ENCODE measurements around the gene CCS.
"Not testable (repeated sequence)": the region's sequence is repeated elsewhere in the genome, so short reads cannot be mapped to it uniquely, and the experiment has no call there.

CCS gene

DNA sequence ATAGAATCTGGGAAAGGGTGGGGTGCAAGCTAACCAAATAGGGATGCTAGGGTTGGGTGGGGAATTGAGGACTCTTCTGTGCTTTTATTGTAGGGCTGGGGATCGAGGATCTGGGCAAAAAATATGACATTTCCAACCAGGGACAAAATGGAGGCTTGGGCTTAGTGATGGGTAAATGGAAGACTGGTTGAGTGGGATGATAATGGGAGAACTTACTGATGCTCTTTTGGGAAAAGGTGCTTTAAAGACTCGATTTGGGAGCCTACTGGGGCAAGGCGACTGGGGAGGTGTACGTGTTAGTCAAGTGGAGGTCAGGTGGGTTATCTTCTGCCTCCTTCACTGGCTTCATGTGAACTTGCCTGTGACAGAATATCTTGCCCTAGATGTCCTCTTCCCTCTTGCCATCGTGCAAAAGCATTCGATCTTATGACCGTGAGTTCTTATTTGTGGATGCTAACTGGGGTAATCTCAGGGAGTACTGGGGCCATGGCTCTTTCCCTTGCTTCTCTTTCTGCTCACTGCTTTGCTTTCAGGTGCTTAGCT lies 35.1 kb downstream of the CCS start:
- no peak for DNase-seq

DNA sequence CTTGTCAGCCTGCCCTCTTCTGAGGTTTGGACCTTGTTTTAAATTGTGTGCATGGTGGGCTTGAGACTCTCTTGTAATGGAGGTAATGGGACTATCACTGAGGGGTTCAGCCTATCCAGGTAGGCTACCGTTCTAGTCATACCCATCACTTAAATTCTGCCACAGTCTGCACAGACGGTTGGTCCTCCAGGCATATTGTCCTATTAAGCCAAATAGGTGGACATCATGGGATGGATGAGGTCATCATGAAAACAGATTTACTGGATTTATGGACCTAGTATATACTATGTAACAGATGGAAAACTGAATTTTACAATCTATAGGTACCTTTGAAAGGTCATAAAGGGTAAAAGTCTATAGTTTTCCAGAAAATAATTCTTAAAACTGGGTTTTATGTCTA lies 36.4 kb downstream of the CCS start:
- no peak for DNase-seq

DNA sequence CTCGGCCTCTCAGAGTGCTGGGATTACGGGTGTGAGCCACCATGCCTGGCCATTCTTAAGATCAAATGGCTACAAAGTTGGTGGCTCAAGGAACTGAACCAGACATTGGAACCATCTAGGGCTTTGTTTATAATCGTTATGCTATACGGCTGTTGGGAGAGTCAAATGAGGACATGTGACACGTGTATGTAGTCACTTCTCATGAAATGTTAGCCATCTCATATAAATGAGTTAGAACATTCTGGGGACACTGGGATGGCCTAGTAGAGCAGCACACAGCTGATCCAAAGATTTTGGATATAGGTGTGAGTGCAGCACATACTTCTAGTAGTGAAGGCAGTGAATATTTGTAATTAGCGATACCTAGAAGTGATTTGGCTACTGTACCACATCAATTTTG lies 38.9 kb downstream of the CCS start:
- DNase-seq = no peak

GRCh38 chr11:66632952-66633351 lies 40.0 kb downstream of the CCS start:
- no peak for DNase-seq

- peak in 1 of 3 experiments; percentile 5 for DNase-seq
Observed at GRCh38 chr11:66636411-66636810, 43.4 kb downstream of the CCS start.

- DNase-seq = no peak
Observed at GRCh38 chr11:66637557-66638176, 44.7 kb downstream of the CCS start.

GRCh38 chr11:66638177-66639065 lies 45.4 kb downstream of the CCS start, which contains the start of gene RBM4:
Gene RBM4, plus strand, starts transcription at chr11:66638703. Its CDS starts 1,009 bp downstream, at chr11:66639712.
- peak; percentile 99 to 100 (median 100) for DNase-seq

DNA sequence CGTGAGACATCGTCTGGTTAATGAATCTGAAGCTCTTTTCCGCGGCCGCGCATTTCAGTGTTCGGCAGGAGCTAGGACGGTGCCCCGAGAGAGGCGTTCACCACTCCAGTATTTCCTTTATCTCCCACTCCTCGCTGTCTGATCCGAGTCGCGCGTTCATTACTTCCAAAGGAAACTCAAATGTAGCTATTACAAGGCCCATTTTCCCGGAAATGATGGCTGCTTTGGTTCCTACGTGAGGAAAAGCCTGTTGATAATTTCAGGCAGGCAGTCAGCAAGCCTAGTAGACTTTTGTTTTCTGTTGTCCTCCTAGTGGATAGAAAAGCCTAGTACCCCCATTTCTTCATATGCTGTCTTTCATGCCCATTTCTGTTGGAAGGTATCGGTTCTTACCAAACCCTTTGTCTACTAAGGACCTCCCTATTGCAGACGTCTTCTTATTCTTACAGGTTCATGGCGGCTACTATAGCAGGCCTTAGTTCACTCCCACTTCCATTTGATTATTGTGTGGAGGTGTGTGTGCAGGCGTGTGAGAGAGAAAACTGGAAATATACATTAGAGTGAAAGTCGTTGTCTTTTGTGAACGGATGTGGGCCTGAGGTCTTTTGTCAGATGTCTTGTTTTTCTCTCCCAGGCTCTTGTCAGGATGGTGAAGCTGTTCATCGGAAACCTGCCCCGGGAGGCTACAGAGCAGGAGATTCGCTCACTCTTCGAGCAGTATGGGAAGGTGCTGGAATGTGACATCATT lies 46.3 kb downstream of the CCS start:
- peak in 2 of 3 experiments; percentile 65 to 83 for DNase-seq

DNA sequence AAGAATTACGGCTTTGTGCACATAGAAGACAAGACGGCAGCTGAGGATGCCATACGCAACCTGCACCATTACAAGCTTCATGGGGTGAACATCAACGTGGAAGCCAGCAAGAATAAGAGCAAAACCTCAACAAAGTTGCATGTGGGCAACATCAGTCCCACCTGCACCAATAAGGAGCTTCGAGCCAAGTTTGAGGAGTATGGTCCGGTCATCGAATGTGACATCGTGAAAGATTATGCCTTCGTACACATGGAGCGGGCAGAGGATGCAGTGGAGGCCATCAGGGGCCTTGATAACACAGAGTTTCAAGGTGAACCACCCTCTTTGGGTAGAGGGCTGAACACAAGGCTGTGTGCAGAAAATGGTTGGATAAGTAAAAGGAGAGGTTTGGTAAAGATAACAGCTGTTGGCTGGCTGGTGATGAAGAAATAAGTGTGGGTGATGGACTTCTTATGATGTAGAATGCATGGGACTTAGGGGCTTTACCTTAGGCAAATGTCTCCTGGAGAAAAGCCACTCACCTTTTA lies 46.9 kb downstream of the CCS start:
- not testable (repeated sequence) for DNase-seq

DNA sequence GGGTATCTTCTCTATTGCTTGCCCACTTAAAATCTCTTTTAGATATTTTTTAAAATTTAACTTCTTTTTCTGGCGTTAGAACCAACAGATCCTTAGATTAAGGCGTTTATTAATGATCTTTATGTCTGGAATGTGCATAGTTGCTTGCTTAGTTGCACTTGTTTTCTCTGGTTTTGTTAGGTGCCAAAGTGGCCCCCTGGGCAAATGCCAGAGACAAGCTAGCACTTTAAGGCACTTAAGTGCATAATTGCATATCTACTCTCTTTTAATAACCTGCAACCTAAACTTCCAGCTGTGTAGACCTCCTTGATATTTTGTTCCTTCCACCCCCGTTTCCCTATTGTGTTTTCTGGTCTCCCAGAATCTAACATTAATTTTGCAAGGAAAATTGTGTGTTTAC lies 48.8 kb downstream of the CCS start:
- DNase-seq = peak; percentile 4 to 74 (median 9)

DNA sequence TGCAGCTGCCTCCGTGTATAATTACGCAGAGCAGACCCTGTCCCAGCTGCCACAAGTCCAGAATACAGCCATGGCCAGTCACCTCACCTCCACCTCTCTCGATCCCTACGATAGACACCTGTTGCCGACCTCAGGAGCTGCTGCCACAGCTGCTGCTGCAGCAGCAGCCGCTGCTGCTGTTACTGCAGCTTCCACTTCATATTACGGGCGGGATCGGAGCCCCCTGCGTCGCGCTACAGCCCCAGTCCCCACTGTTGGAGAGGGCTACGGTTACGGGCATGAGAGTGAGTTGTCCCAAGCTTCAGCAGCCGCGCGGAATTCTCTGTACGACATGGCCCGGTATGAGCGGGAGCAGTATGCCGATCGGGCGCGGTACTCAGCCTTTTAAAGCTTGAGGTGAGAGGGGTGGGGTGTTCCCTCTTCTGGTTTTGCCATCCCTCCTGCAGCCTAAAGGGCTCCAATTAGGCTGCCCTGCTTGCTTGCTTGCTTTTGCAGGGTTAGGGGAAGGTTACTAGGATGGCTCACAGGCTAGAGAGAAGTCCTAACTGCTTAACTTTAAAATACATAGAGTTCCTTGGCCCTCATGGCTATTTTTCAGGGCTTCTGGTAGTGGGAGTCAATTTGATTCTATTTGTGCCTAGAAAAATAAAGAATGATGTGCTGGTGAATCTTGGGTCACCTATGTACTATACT lies 50.9 kb downstream of the CCS start:
- DNase-seq = no peak

GRCh38 chr11:66646828-66647227 lies 53.8 kb downstream of the CCS start:
- DNase-seq = no peak

- no peak for DNase-seq
Observed at GRCh38 chr11:66649903-66650302, 56.9 kb downstream of the CCS start.

GRCh38 chr11:66651016-66651415 lies 58.0 kb downstream of the CCS start:
- no peak for DNase-seq

DNA sequence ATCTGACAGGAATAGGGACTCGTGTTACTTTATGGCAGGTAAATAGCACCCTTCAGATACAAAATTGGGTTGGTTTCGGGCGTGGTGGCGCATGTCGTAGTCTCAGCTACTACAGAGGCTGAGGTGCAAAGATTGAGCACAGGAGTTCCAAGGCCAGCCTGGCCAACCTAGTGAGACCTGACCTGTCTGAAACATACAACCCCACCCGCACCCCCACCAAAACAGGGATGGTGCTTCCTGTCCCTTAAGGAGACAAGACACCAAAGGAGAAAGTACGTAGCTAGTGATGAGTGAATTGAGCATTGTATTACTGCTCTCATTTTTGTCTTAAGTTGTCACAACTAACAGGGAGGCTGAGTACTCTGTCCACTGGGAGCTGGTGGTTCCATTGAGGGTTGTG lies 59.7 kb downstream of the CCS start:
- no peak for DNase-seq

DNA sequence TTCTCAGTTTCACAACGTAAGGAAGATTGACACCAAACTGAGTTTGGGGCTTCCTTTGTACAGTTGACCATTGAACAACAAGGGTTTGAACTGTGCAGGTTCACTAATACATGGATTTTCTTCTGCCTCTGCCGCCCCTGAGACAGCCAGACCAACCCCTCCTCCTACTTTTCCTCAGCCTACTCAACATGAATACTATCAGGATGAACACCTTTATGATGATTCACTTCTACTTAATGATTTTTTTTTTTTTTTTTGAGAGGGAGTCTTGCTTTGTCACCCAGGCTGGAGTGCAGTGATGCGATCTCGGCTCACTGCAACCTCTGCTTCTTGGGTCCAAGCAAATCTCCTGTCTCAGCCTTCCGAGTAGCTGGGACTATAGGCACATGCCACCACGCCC lies 60.1 kb downstream of the CCS start:
- DNase-seq = no peak
